HG03354 (cell line): ENCODE results near the gene ABT1.
"Not testable (repeated sequence)": the region's sequence is repeated elsewhere in the genome, so short reads cannot be mapped to it uniquely, and the experiment has no call there.

Experiments
- ATAC-seq: cut with Tn5 transposase; IDR thresholded peaks from one replicate; pipeline ENCODE4 v1.9.1; 2021; ENCODE audit warnings: mild to moderate bottlenecking; ENCODE audit not compliant: unreplicated experiment, poor library complexity, severe bottlenecking

Gene ABT1

GRCh38 chr6:26596579-26597388 lies at the start of gene ABT1:
Gene ABT1, plus strand, starts transcription at chr6:26596953. Its CDS starts 30 bp downstream, at chr6:26596983.
- peak; percentile 79 for ATAC-seq

DNA sequence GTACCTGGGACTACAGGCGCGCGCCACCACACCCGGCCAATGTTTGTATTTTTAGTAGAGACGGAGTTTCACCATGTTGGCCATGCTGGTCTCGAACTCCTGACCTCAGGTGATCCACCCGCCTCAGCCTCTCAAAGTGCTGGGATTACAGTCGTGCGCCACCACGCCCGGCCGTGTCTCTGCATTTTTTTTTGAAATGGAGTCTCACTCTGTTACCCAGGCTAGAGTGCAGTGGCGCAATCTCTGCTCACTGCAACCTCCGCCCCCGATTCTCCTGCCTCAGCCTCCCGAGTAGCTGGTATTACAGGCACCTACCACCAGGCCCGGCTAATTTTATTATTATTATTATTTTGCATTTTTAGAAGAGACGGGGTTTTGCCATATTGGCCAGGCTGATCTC lies 49.4 kb upstream of the ABT1 start:
- ATAC-seq, result not testable (repeated sequence)

DNA sequence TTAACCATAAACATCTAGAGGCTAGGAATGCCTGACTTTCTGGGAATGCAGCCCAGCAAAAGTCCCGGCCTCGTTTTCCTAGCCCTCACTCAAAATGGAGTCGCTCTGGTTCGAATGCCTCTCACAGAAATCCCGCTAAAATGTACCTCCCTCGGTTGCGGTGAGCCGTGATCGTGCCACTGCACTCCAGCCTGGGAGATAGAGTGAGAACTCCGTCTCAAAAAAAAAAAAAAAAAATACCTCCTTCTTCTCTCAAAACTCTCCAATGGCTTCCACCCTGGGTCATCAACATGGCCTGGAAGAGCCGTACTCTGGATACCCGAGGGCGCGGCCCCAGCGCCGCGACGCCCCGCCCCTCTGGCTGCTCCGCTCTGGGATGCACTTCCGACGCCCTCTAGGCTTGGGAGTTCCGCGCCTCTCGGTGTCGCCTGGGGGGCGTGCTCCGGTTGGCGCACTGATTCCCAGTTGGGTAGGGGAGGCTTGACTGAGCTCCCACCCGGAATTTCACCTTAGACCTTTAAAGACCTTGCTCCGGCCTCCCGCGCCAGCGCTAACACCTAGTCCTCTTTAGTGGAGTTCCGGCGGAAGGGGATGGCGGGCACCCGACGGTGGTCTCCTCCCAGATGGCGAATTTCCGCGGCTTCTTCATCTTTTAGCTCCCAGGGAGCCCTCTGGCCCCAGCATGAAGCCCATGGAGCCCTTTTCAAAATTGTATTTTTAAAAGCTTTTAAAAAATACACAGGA lies 46.3 kb upstream of the ABT1 start:
- peak; percentile 23 for ATAC-seq

DNA sequence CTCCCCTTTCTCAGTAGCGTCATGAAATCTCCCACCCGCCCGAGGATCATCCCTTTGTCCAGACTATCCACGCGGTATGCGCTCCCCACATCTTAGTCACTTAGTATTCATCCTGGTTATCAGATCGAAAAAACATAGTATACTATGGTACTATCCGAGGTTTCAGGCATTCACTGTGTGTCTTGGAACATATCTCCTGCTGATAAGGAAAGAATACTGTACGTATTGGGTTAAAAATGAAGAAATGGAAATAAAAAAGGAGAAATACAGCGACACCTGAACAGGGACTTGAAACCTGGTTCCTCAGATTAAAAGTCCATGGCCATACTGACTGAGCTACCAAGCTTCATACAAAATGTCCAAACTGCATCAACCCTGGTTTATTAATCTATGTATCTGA lies 44.5 kb upstream of the ABT1 start:
- ATAC-seq, result no peak

GRCh38 chr6:26552640-26553188 lies 44.0 kb upstream of the ABT1 start:
- no peak for ATAC-seq

DNA sequence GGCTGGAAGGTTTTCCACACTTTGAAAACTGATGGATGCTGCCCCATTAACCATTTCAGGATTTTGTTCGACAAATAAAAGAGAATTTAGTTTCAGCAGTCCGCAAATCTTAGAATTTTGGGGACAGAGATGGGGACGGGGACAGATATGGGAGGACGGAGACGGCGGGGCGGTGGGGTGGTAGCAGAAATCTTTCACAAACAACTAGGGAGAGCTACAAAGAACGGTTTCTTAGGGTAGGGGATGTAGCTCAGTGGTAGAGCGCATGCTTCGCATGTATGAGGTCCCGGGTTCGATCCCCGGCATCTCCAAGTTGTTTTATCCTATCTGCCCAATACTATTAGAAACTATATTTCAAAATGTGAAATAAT lies 43.5 kb upstream of the ABT1 start:
- peak; percentile 46 for ATAC-seq

DNA sequence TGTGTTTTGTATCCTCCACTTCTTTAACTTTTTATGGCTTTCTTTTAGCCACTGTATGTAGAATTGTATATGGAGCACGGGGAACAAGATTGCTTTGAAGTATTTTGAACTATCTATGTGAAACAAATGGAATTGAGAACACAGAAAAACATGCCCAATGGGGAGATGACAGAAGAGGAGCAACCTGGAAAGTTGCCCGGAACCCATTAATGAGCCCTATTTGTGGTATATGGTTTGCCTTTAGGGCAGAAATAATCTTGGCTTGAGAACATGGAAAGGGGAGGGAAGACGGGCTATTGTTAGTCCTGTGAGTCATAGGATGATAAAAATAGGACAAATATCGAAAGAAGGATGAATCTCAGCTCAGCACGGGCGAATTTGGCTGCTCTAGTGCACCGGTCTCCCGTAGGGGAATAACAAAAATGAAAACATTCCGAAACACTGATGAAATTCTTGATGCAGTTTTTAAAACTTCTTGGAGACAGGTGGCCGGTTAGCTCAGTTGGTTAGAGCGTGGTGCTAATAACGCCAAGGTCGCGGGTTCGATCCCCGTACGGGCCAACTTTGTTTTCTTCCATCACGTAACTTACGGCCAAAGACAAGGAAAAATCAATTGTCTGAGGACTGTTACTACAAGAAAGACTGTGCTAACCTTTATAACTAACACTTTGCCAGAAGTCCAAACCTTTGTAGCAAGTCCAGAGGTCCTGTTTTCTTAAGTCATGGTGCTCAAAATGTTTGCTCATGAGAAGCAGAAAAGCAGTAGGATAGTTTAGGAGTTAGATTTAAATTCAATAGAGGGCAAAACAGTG lies 42.9 kb upstream of the ABT1 start:
- ATAC-seq, result peak; percentile 39

DNA sequence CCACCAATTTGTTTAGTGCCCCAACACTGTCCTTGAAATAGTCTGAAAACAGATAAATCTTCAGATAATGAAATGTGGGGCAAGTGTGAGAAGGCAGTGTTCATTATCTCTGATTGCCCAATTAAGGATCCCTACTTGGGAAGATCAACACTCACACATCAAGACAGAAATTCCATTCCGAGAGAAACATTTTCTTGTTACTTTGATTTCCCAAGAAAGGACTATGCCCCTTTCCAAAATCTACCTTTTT lies 42.4 kb upstream of the ABT1 start:
- no peak for ATAC-seq

GRCh38 chr6:26554697-26555504 lies 41.9 kb upstream of the ABT1 start:
- ATAC-seq, result peak; percentile 33

- ATAC-seq, result no peak
Observed at GRCh38 chr6:26555505-26556262, 41.1 kb upstream of the ABT1 start.

DNA sequence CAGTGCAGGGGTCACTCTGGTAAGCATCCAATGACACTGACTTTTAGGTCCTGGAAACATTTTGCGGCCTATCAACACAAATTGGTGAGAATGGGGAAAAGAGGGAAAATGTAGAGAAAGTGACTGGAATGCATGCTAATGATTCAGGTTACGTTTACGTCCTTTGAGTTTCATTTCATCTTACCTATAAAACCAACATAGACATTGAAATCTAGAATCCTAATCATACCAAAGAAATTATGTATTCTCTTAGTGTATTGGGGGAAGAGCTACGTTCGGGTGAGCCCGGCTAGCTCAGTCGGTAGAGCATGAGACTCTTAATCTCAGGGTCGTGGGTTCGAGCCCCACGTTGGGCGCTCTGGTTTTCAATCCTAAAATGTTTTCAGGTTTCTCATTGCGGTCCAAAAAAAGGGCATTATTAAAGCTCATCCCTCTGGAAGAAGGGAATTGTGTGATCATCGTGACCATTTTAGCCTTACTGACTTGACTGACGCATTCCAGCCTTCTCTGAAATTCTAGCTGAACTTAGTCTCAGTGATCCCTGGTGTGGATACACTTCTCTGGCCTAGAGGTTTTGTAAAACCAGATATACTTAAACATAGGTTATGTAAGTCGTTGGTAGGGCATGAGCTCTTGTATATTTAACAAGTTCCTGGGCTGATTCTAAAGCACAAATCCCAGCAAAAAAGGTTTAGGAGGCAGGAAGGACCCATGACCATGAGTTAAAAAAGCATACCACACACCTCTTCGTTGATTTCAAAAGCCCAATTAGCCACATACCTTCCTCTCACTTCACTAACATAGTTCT lies 40.3 kb upstream of the ABT1 start:
- ATAC-seq, result no peak

DNA sequence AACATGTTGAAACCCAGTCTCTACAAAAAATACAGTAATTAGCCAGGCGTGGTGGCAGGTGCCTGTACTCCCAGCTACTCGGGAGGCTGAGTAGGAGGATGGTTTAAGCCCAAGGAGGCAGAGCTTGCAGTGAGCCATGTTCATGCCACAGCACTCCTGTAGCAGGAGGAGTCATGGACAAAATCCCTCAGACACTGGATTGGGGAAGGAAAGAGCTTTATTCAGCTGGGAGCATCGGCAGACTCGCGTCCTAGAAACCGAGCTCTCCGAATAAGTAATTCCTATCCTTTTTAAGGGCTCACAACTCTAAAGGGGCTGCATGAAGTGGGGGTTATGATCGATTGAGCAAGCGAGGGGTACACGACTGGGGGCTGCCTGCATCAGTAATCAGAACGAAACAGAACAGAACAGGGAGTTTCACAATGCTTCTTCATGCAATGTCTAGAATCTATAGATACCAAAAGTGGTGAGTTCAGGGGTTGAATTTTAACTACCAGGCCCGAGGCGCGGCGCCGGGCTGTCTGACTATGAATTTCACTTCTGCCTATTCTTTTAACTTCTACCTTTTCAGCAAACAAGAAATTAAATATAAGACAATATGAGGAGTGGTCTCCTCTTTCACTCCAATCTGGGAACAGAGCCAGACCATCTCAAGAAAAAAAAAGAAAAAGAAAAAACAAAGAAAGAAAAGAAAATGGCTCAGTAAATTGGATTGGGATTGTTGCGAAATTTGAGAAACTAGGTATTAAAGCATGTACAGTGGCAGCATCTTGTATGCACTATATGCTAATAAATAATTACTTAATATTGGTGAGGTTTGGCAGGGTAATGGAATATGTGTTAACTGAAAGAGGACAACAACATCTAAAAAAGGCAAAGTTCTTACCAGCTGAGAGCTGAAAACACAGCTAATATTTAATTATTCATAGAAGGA lies 35.0 kb upstream of the ABT1 start:
- peak; percentile 48 for ATAC-seq

DNA sequence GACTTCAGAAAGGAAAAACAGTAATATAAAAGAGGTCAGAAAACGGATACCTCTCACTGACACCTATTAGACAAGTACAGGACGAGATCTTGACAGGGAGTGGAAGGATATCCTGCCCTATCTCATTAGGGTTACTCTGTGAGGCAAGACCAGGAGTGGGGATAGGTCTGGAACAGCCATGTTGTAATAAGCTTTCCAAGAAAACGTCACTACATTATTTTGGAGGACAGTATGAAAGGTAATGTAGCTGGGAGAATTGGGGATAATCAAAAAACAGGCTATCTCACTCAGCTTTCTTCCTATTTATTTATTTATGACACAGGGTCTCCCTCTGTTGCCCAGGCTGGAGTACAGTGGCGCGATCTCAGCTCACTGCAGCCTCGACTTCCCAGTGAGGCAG lies 33.3 kb upstream of the ABT1 start:
- ATAC-seq, result no peak

DNA sequence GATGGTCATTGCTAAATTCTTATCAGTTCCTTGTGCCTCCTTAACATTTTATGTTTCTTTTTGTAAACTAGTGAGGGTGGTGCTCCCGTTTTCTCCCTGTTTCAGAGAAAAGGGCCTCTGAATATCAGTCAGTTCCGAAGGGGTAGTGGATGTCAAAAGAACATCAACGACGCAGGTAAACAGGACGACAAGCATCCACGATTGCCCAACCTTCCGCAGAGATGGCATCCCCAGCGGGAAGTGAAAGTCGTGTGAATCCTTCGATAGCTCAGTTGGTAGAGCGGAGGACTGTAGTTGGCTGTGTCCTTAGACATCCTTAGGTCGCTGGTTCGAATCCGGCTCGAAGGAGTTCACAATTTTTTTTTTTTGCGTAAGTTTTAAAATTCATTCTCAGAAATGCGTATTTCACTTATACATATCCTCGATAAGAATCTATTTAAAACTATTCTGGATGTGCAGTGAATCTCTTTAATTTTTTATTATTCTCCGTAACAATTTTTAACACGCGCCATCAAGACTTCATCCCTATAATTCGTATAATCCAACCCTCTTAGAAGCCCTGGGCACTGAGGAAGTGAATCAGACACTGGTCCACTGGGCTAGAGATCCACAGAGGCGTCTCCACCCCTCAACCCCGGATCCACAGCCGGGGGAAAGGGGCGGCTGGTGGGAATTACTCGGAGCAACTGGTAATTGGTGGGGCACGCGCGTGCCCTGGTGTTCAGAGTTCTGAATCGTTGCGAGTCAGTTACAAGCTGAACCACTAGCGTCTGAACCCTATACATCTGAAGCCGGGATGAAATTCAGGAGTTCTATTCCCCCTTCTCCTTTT lies 27.9 kb upstream of the ABT1 start:
- peak; percentile 73 for ATAC-seq

GRCh38 chr6:26569433-26569764 lies 27.4 kb upstream of the ABT1 start:
- no peak for ATAC-seq

DNA sequence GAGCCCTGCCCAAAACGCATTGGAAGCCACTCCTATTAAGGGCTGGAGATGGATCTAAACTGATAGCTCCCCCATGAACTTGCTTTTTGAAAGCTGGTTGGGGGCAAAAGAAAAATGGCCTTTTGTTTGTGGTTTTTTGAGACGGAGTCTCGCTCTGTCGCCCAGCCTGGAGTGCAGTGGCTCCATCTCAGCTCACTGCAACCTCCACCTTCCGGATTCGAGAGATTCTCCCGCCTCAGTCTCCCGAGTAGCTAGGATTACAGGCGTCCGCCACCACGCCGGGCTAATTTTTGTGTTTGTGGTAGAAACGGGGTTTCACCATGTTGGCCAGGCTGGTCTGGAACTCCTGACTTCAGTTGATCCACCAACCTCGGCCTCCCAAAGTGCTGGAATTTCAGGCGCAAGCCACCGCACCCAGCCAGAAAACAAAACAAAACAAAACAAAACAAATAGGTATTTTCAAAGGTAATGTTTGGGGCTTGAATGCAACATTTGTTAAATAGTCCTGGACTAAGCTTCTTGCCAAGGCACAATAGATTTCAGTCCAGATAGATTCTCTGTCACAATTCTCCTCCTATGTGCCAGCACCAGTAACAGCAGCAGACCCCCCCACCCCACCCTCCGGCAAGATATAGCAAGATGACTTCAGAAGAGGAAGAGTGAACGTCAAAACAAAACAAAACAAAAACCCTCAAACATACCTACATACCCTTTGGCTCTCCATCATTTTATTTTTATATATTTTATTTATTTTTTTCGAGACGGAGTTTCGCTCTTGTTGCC lies 26.5 kb upstream of the ABT1 start:
- no peak for ATAC-seq
